HG02571 (cell line): Measurements from ENCODE around the gene PPP4R1.

Source experiments
- ATAC-seq: cut with Tn5 transposase; IDR thresholded peaks from one replicate; pipeline ENCODE4 v1.9.1; 2021; ENCODE audit warnings: mild to moderate bottlenecking, moderate library complexity; ENCODE audit not compliant: unreplicated experiment

Gene PPP4R1

DNA sequence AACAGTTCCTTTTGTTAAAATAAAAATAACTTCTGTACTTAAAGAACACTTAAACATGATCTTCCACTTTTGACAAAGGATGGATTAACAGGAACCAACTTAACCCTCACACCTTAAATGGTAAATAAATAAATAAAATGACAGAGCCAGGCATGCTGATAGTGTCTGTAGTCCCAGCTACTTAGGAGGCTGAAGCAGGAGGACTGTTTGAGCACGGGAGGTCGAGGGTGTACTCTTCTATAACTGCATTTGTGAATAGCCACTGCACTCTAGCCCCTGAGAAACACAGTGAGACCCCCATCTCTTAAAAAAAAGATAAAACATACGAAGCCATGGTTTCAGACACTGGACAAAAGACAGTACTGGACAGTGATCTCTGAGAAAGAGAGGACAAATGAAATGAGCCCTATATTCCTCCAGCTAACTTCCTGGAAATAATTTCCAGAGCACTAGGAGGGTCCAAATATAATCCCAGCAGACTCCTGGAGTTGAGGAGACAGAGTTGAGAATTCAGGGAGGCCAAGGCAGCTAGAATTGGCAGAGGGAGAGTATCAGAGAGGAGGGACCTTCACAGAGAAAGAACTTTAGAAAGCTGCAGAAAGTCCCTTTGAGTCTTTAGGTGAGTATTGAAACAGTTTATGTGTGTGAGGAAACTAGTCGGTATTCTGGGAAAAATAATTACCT lies 17.4 kb downstream of the PPP4R1 start:
- ATAC-seq = no peak

DNA sequence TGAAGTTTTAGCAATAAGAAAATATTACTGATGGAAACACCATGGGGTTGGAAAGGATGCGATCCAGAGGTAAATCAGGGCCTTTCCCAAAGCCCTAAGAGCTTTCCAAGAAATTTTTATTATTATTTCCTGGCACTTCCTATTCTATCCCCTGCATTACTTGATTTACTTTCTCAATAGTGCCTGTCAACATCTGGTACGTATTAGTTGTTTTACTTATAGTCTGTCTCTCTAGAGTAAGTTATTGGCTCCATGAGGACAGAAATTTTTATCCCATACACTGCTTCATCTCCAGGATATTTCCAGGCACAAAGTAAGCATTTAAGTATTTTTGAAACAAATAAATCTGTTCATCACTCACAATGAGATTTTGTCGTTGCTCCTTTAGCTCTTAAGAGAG lies 18.1 kb downstream of the PPP4R1 start:
- no peak for ATAC-seq

DNA sequence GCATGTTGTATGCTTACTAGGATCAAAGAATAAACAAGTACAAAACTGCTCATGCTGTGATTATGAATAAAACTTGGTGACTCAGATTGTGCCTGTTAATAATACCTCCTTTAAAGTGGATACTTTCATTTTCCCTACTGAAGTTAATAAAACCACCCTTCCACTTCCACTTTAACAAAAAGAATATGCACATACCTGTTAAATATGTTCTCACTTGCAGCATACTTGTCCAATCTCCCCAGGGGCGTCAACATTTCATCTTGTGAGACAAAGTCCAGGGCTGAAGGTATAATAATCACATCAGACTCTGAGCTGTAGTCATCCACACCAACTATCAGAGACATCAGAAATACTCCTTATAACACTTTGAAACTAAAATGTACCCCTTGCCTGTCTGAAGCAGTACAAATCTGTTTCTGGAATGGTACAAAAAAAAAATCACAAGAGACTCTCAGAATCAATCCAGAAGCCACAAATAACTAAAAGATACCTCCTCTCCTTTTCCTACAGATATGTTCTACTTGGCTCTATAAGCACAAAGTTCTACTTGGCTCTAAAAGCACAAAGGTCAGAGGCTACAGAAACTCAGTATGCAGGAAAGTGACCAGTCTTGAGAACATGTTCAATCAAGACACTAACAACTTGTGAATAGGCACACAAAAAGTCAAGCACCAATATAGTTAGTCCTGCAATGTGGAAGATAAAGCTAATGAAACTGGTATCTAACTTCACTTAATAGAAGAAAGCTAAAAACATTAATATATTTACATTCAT lies 19.3 kb downstream of the PPP4R1 start:
- no peak for ATAC-seq

DNA sequence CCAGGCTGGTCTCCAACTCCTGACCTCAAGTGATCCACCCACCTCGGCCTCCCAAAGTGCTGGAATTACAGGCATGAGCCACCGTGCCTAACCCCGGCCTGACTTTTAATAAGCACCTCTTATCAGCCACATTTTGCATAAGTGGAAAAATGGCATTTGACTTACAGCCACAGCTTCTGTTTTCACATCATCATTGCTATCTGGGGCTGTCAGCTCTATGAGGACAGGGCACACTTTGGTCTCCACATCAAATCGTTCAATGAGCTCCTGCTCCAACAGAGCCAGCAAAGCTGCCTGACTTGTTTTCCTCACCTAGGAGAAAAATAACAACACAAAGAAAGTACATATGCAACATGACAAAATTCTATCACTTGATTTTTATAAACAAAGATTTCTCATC lies 26.4 kb downstream of the PPP4R1 start:
- no peak for ATAC-seq

DNA sequence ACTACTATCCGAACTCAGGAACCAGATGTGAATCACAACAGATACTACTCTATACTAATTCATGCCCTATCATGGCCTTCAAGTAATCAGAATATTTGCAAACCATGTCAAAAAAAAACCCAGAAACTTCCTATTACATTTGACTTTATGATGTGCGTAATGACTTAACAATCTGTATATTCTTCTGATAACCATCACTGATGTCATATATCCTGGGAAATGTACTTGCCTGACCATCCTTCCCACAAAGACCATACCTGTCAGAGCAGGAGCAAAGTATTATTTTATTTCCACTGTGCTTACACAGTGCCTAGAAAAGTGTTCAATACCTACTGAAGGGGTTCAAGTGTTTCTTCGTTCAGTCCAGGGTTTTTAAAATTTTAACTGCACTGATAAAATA lies 27.5 kb downstream of the PPP4R1 start:
- ATAC-seq = no peak

DNA sequence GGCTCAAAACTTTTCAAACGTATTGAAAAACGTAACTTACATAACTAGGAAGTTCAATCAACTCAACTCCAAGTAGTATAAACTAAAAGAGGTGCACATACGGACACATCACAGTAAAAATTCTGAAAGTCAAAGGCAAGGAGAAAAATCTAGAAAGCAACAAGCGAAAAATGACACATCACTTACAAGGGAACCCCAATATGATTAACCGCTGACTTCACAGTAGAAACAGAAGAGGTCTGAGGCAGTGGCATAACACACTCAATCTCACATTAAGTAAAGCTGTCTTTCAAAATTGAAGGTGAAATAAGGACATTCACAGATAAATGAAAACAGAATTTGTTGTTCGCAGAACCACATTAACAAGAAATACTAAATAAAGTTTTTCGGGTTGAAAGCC lies 32.7 kb downstream of the PPP4R1 start:
- ATAC-seq = no peak

DNA sequence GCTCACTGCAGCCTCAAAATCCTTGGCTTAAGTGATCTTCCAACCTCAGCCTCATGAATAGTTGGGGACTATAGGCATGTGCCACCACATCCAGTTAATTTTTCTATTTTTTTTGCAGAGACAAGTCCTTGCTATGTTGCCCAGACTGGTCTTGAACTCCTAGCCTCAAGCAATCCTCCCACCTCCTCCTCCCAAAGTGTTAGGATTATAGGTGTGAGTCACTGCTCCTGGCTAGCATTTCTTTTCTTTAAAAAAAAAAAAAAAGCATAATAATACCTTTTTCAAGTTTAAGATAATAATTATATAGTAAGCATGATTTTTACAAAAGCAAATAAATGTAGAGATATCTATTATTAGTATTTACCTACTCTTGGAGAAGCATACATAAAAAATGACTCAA lies 36.1 kb downstream of the PPP4R1 start:
- no peak for ATAC-seq

DNA sequence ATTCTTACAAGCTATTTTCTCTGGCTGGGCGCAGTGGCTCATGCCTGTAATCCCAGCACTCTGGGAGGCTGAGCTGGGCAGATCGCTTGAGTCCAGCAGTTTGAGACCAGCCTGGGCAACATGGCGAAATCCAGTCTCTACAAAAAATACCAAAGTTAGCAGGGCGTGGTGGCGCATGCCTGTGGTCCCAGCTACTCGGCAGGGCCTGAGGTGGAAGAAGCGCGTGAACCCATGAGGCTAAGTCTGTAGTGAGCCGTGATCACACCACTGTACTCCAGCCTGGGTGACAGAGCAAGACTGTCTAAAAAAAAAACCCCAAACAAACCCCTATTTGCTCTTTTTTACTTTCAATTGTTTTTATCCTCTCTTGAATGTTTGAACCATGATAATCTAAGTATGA lies 37.0 kb downstream of the PPP4R1 start:
- ATAC-seq = no peak

DNA sequence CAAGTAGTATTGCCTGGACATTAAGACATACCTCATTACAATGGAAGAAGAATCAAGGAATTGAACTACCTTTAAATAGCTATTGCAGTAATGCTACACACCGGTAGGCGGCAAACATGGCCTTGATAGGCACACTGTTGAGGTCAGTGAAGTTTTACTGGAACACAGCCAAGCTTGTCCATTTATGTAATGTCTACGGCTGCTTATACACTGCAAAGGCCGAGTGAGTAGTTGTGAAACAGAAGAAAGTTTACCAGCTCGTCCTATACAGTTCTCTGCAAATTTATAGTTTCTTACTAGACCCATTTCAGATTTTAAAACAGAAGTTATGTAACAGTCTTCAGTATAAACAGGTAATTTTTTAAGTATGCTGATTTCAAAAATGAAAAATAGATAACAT lies 38.8 kb downstream of the PPP4R1 start:
- no peak for ATAC-seq

DNA sequence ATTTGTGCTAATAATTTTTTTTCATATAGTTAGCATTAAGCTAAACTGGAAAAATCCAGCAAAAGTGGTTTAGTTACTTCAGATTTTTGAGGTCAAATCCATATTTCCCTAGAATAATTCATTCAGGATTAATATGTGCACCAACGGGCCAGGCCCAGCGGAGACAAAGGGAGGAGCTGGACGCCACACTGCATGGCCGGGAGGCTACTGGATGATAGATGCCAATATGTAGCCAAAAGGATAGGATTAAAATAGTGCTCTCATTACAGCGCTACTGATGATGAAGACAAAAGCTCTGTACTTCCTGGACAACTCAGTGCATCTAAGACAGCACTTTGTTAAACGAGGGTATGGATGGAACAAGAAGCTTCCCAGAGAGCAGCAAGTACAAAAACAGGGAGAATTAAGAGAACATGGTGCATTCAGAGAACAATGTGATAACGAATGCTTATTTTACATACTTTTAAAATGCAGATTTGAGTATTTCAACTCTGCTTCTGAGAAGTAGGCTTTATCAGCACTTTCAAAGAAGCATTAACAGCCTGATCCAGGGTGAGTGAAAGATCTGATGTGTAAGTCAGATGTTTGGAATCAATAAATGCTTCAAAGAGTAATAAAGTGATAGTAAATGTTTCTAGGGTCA lies 39.8 kb downstream of the PPP4R1 start:
- ATAC-seq = no peak

DNA sequence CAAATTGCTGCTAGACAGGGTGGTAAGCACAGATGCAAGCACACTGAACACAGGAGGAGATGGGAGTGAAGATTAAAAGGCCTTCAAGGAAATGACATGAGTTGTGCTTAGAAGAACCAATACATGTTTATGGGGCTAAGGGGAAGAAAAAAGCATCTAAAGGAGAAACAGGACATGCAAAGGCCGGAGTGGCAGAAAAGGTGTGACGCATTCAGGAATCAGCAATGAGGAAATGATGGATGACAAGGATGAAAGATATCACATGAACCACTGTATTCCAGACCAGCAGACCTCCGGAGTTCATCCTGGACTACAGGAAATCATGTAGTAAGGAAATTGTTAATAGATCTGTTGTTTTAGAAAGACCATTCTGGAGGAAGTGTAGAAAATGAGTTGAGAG lies 42.8 kb downstream of the PPP4R1 start:
- ATAC-seq = no peak

DNA sequence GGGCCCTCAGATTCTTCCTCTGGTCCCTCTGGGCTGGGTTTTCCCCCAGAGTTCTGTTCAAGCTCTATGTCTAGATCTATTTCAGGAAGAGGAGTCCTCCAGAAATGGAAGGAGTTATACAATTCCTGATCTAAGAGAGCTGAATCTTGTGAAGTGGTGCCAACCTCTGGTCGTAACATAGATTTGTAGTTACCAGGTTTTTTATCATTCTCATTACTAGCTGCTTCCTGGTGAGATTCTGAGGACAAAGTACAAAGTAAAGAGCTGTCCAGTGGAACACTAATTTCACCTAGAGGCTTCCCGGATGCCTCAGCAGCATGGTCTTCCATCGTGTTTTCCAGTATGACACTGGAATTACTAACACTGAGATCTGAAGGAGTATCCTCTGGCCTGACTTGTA lies 44.1 kb downstream of the PPP4R1 start:
- ATAC-seq = no peak

DNA sequence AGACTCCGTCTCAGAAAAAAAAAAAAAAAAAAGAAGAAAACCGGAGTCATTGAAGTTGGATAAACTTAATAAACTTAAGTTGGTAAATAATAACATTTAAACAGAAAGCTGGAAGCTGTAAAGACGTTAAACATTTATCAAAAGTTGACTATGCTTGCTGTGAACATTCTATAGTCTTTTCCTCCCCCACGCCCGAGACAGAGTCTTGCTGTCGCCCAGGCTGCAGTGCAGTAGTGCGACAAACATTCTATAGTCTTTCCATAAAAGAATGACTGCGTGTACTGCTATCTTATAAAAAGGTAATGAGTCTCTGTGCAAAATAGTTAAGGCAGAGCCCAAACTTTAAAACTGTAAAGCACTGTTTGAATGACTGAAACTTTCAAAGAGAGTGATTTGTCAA lies 45.2 kb downstream of the PPP4R1 start:
- no peak for ATAC-seq

DNA sequence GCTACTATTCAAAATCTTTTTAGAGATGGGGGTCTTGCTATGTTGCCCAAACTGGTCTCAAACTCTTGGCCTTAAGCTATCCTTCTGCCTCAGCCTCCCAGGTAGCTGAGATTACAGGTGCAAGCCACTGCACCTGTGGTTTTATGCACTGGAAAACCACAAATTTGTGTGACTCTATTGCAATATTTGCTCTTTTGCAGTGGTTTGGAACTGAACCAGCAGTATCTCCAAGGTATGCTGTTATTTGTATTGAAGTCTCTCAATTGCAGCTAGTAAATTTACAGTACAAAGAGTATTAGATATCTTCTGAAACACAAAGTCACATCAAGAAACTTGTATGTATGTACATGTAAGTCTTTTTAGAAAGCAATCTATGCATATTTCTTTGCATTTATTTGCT lies 46.2 kb downstream of the PPP4R1 start:
- ATAC-seq = no peak

DNA sequence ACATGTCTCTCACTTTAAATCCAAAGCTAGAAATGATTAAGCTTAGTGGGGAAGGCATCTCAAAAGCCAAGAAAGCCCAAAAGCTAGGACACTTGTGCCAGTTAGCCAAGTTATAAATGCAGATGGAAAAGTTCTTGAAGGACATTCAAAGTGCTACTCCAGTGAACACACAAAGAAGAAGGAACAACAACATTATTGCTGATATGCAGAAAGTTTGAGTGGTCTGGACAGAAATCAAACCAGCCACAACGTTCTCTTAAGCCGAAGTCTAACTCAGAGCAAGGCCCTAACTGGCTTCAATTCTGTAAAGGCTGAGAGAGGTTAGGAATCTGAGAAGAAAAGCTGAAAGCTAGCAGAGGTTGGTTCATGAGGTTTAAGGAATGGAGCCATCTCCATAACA lies 49.0 kb downstream of the PPP4R1 start:
- ATAC-seq = no peak

DNA sequence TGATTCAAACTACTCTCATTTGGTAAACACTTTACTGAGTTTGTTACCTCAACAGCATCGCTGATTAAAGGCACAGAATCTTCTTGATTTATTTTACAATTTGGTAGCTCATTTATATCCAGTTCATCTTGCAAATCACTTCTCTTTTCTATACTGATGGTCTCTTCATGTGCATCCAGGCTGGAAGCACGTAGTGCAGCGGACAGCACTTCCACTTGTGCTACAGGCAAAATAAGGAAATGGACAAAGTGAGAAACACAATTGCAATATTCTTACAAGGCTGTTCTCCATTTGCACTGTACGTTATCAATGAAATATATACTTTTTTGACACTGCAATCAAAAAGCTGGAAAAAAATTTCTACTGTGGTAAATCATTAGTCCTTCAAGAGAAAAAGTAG lies 51.0 kb downstream of the PPP4R1 start:
- ATAC-seq = no peak

DNA sequence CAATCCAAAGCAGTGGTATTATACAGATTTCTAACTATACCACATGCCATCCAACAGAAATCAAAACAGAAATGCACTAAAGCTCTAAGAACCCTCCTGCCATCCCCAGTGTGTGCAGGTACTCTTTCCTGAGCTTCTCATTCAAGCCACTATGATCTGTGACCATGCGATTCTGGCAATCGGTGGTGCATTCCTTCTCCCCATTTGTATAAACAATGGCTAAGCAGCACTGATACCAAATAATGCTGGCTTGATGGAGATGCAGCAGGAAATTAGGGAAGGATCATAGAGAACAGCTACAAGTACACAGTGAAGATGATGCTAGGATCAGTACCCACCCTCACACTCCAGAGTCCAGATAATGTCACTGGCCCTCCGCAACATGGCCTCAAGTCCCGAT lies 51.8 kb downstream of the PPP4R1 start:
- no peak for ATAC-seq

DNA sequence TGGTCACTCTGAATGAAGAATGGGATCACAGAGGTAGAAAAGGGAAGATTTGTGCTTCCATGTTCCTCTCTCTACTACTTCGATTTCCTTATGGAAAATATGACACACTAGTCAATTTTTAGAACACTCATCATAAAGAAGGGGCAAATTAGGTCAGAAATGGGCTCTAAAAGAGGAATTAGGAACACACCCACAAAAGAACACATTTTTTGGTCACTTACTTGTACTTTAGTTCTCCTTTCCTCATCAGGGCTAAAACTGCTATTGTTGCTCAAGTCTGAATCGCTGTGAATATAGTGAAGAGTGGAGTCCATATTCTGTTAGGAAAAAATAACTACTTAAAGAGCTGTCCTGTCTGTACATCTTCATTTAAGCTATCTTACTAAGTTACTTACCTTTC lies 52.6 kb downstream of the PPP4R1 start:
- no peak for ATAC-seq

DNA sequence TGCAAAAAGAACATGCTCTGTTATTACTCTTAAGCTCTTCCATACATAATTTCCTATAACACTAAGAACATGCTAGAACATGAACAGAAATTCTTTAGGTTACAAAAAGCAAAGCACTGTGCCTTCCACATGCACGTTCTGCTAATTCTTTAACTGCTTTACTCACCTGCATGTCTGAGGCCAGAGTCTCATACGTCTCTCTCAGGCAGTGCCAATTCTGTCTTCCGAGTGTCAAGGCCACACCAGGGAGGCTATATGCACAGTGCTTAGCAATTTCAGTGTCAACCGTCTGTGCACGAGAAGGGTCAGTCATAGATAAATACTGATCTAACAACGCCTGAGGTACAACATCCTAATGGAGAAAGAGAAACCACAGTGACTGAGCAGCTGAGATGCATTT lies 55.1 kb downstream of the PPP4R1 start:
- ATAC-seq = no peak

DNA sequence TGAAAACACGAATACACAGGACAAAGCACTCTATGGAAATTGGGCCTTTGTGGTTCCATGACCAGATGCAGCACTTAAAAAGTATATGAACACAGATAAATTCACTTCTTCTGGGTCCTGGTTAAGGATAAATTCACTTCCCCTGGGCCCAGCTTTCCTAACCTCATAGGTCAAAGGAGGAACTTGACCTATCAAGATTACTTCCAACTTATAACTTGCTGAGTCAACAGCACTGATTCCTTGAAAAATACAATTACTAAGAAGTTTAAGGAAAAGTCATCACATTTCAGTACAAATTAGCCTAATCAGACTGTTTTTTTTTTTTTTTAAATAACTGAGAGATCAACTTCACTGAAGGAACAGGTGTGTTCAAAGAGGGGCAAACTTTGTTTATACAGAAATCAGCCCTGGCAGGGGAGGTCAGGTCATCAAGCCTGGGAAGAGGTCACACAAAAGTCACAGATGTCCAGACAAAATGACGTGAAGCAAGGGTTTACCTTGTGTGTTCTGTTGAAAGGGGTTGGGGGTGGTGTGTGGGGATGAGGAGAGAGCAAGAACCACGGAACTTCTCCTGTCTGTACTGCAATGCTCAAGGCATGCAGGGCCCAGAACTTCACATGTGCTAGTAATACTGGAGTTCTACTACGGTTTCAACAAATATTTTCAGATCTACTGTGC lies 55.8 kb downstream of the PPP4R1 start:
- no peak for ATAC-seq

DNA sequence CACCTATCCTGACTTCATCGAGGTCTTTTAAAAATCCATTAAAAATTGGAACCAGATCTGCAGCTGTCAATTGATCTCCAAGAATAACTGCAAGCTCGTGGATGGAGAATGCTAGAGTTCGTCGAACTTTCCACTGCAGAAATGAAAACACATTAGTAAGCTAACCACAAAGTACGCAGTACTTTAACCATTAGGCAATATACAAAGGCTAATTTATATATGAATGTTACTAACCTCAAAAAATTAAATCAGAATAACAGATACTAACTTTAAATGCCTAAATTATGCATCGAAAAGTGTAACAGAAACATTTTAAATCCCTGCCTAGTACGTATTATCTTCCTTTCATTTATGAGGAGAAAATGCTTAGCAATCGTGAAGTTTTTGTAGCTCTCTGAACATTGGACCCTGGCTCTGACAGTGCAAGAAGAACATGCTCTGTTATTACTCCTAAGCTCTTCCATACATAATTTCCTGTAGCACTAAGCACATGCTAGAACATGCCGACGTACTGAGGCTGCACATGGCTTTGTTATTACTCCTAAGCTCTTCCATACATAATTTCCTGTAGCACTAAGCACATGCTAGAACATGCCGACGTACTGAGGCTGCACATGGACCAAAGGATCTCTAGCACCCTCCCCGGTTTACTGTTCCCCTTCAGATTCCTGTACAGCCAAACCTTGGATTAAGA lies 57.0 kb downstream of the PPP4R1 start:
- ATAC-seq = no peak
